K562 (cell line): ENCODE results near the gene CD96. TPM values are rescaled to one million over a fixed set of nuclear protein-coding genes. Genes with fewer than 3 reads are reported as not detected.

Source experiments
- ATAC-seq: fragments of 200-7000 bp; cut with Tn5 transposase; 3 replicates; pipeline ENCODE4 v1.9.1; 2020; ENCODE audit warnings: moderate library complexity
- BruUV-seq: library from RNA; stranded (reverse); fragments of 400-500 nt; replicated peaks from 2 replicates; lab custom pipeline; 2021; lab: Mats Ljungman, UMichigan
- CTCF ChIA-PET: fragments of 300-600 bp; formaldehyde crosslinking; extraction: SDS; loops from one replicate; lab custom pipeline; 2021; ENCODE audit warnings: low intra/inter-chr PET ratio; lab: Yijun Ruan, JAX
- POLR2A ChIA-PET: fragments of 300-600, 350-650 bp; sonication (Branson Sonifier 250); formaldehyde crosslinking; extraction: SDS; loops from one replicate; lab custom pipeline; 2021; ENCODE audit warnings: antibody characterized with exemption, inconsistent platforms; lab: Yijun Ruan, JAX
- DNase-seq, 4 experiments: peaks; one replicate each; pipeline versions ENCODE4 v3.0.0 to v3.0.0-alpha.2; 2011 to 2018; ENCODE audit warnings: low spot score in 3 of 4, mixed read lengths in 3 of 4; ENCODE audit errors: extremely low read depth in 1 of 4
- FAIRE-seq: peaks from 2 replicates; lab custom pipeline; 2011; peaks lifted over from hg19 to GRCh38; lab: Jason Lieb, UNC
- H2AFZ ChIP-seq: 2 replicates; pipeline ENCODE4 v1.6.0; 2011; ENCODE audit warnings: low read depth, low read length, control low read depth, inconsistent platforms
- H3K27ac ChIP-seq: fragments of 200-600 bp; 3 replicates; pipeline ENCODE4 v1.8.0; 2011; ENCODE audit warnings: low read depth, mild to moderate bottlenecking, control low read depth, inconsistent platforms, low read length, moderate library complexity, mixed read lengths; ENCODE audit errors: extremely low read depth
- H3K27me3 ChIP-seq, 2 experiments: fragments of 300-600 bp in 1 of 2; 2 replicates in 1 of 2; 3 replicates in 1 of 2; pipeline versions ENCODE4 v1.6.0 to v1.8.0; 2011; ENCODE audit warnings: inconsistent platforms in 2 of 2, low read length in 2 of 2, mild to moderate bottlenecking in 1 of 2, mixed read lengths in 1 of 2, moderate library complexity in 1 of 2; ENCODE audit not compliant: control insufficient read depth in 2 of 2, insufficient read depth in 2 of 2
- H3K36me3 ChIP-seq: fragments of 300-600 bp; 3 replicates; pipeline ENCODE4 v1.8.0; 2011; ENCODE audit warnings: mild to moderate bottlenecking, low read length, inconsistent platforms; ENCODE audit not compliant: control insufficient read depth, insufficient read depth
- H3K4me1 ChIP-seq, 2 experiments: fragments of 200-600 bp in 1 of 2; replicated peaks in 1 of 2; 2 replicates in 1 of 2; 3 replicates in 1 of 2; pipeline versions ENCODE4 v1.5.1 to v1.8.0; 2011; ENCODE audit warnings: inconsistent platforms in 2 of 2, low read length in 2 of 2, mild to moderate bottlenecking in 1 of 2, mixed read lengths in 1 of 2, moderate library complexity in 1 of 2; ENCODE audit not compliant: control insufficient read depth in 2 of 2, insufficient read depth in 2 of 2
- H3K4me2 ChIP-seq: 2 replicates; pipeline ENCODE4 v1.6.1; 2011; ENCODE audit warnings: low read length, control low read depth, inconsistent platforms, mixed read lengths; ENCODE audit not compliant: insufficient read depth
- H3K4me3 ChIP-seq: fragments of 200-600 bp; sonication (generic), shearing (Covaris generic); 2 replicates; pipeline ENCODE4 v1.5.1; 2016; ENCODE audit warnings: control low read depth, inconsistent platforms
- H3K79me2 ChIP-seq: fragments of 200-600 bp; 3 replicates; pipeline ENCODE4 v1.8.0; 2011; ENCODE audit warnings: low read length, inconsistent platforms; ENCODE audit not compliant: control insufficient read depth, insufficient read depth
- H3K9ac ChIP-seq, 2 experiments: 2 replicates each; pipeline versions ENCODE4 v1.6.0 to v1.6.1; 2011; ENCODE audit warnings: low read depth in 2 of 2, low read length in 2 of 2, control low read depth in 1 of 2, inconsistent platforms in 1 of 2, mild to moderate bottlenecking in 1 of 2, mixed read lengths in 1 of 2; ENCODE audit not compliant: insufficient read depth in 1 of 2
- H3K9me1 ChIP-seq: one replicate; pipeline ENCODE4 v1.6.0; 2011; ENCODE audit warnings: inconsistent platforms, mild to moderate bottlenecking, low read length, moderate library complexity; ENCODE audit not compliant: control insufficient read depth, insufficient read depth
- H3K9me3 ChIP-seq: replicated peaks from 2 replicates; pipeline ENCODE4 v1.5.1; 2011; ENCODE audit warnings: low read depth, low read length, inconsistent platforms; ENCODE audit not compliant: control insufficient read depth, insufficient read depth
- H4K20me1 ChIP-seq: replicated peaks from 2 replicates; pipeline ENCODE4 v1.6.1; 2011; ENCODE audit warnings: low read length, inconsistent platforms, mixed read lengths; ENCODE audit not compliant: control insufficient read depth, insufficient read depth
- MYC ChIP-seq, 2 experiments: fragments of 250-450 bp in 1 of 2; sonication (Bioruptor Pico) in 1 of 2; IDR thresholded peaks; 2 replicates each; pipeline versions ENCODE4 v1.5.1 to v1.6.1; 2012 to 2021; ENCODE audit warnings: low read depth in 2 of 2, borderline replicate concordance in 1 of 2, improper control_type of control experiment in 1 of 2, low read length in 1 of 2, mild to moderate bottlenecking in 1 of 2, moderate library complexity in 1 of 2
- NFYB ChIP-seq: IDR thresholded peaks from 2 replicates; pipeline ENCODE4 v1.6.1; 2011; ENCODE audit warnings: mild to moderate bottlenecking, moderate library complexity; ENCODE audit not compliant: insufficient read length; ENCODE audit errors: extremely low read depth
- SMAD4 ChIP-seq: fragments of 250-450 bp; sonication (Bioruptor Pico); conservative IDR thresholded peaks from 2 replicates; pipeline ENCODE4 v1.8.0; 2021; ENCODE audit warnings: inconsistent platforms, mild to moderate bottlenecking, moderate library complexity
- YBX1 ChIP-seq: fragments of 450-650 bp; IDR thresholded peaks from 2 replicates; pipeline ENCODE4 v1.7.1; 2016; ENCODE audit warnings: mild to moderate bottlenecking
- ZNF316 ChIP-seq: fragments of 450-650 bp; IDR thresholded peaks from 2 replicates; pipeline ENCODE4 v1.6.1; 2016
- ZNF444 ChIP-seq: fragments of 250-450 bp; sonication (Bioruptor Pico); IDR thresholded peaks from 2 replicates; pipeline ENCODE4 v1.4.0; 2020; ENCODE audit warnings: mild to moderate bottlenecking, moderate library complexity
- ZNF511 ChIP-seq: sonication (generic); formaldehyde crosslinking; IDR thresholded peaks from 2 replicates; pipeline ENCODE4 v1.8.0; 2022; ENCODE audit warnings: mild to moderate bottlenecking, missing genetic modification reagents
- ZNF707 ChIP-seq: fragments of 250-450 bp; sonication (Bioruptor Pico); conservative IDR thresholded peaks from 2 replicates; pipeline ENCODE4 v1.8.0; 2022; ENCODE audit warnings: inconsistent platforms, mild to moderate bottlenecking, moderate library complexity
- WGBS: fragments of 100-300 bp; shearing (Covaris generic); methylation state at CpG from one replicate; pipeline ENCODE4 v1.1.6; 2016; ENCODE audit warnings: low coverage, mixed read lengths; ENCODE audit not compliant: insufficient coverage; ENCODE audit errors: missing lambda C conversion rate; 5-methylcytosine and 5-hydroxymethylcytosine counted together
- in situ Hi-C: fragments of 300-500 bp; cut with MboI; formaldehyde crosslinking; loops from 4 replicates; pipeline ENCODE4 v1.15.0; 2018; ENCODE audit warnings: inconsistent platforms, mixed read lengths
- intact Hi-C: fragments of 100-400 bp; cut with micrococcal nuclease; formaldehyde crosslinking; loops from 2 replicates; pipeline ENCODE4 v1.14.2; 2022
- polyA plus RNA-seq, 8 experiments: library from polyadenylated mRNA; depleted of rRNA in 4 of 8; stranded (reverse) in 5 of 8; unstranded in 3 of 8; fragments of >200 nt; fragmentation: Nextera tagmentation in 2 of 8; fragmentation: Illumina TruSeq in 1 of 8; extraction: Ambion mirVana in 2 of 8; extraction: Trizol in 1 of 8; gene quantifications; 2 replicates each; pipeline versions ENCODE4 v1.2.1 to v1.2.3, GENCODE V29; 2011 to 2014; ENCODE audit warnings: inconsistent platforms in 1 of 8, missing spikeins in 1 of 8
- total RNA-seq, 7 experiments: library from RNA; depleted of rRNA in 6 of 7; stranded (reverse); fragments of >200 nt in 6 of 7; fragmentation: Illumina TruSeq in 2 of 7; extraction: Trizol in 2 of 7; gene quantifications; 2 replicates each; pipeline versions ENCODE4 v1.2.1 to v1.2.3, GENCODE V29; 2011 to 2021; ENCODE audit warnings: low replicate concordance in 1 of 7
- TF ChIP-seq, protein P1 (sequence below): fragments of 250-450 bp; sonication (Bioruptor Pico); IDR thresholded peaks from 2 replicates; pipeline ENCODE4 v1.4.0; 2020; ENCODE audit warnings: mild to moderate bottlenecking, moderate library complexity
- TF ChIP-seq, protein P2 (sequence below), 2 experiments: fragments of 450-650 bp; formaldehyde crosslinking in 1 of 2; IDR thresholded peaks; 2 replicates each; pipeline versions ENCODE4 v1.4.0 to v1.6.1; 2014 to 2020; ENCODE audit warnings: mild to moderate bottlenecking in 2 of 2, borderline replicate concordance in 1 of 2, low read depth in 1 of 2

The CD96 gene
- total and polyA plus RNA-seq, 9 of the 15 experiments (the other 6 are each of a cell fraction or from before 2014, with no cell fraction given): 0.32 to 5.7 (median 1.2) TPM

GRCh38 chr3:111653766-111654165 lies 111.8 kb downstream of the CD96 start:
- Histone ChIP-seq H3K9ac (no peak overlapping the region), H3K9me1 (no peaks in the 10 kb centered on the region), H4K20me1 (no peaks in the 10 kb centered on the region), H3K27ac (no peak overlapping the region), H3K4me1 (no peaks in the 10 kb centered on the region), H2AFZ (no peak overlapping the region), H3K27me3 (no peaks in the 10 kb centered on the region), H3K4me3 (no peak overlapping the region), H3K4me2 (no peak overlapping the region), H3K79me2 (no peaks in the 10 kb centered on the region), H3K9me3 (no peaks in the 10 kb centered on the region), H3K36me3 (no peaks in the 10 kb centered on the region)
- POLR2A ChIA-PET: no interaction called here
- 0% methylated on average over 1 of the region's 2 CpGs for WGBS
- no peak for FAIRE-seq
- BruUV-seq: no TSS peak
- no peak for ATAC-seq
- no peak for DNase-seq
- CTCF ChIA-PET: no interaction called here
- in situ Hi-C loops (no loop called here), intact Hi-C loops (no loop called here)
- TF ChIP-seq NFYB (no peak), SMAD4 (CRISPR knock-in tag) (no peak), ZNF444 (CRISPR knock-in tag) (no peak), MYC (IDR thresholded peaks at IDR 0.05; ENCODE audit: low read depth, low read length) (no peak), MYC (CRISPR knock-in tag; IDR thresholded peaks at IDR 0.05; ENCODE audit: borderline replicate concordance, low read depth) (no peak), ZNF316 (no peak), ZNF707 (no peak), YBX1 (no peak), ZNF511 (CRISPR knock-in tag) (no peak)
- TF ChIP-seq, protein P1, sequence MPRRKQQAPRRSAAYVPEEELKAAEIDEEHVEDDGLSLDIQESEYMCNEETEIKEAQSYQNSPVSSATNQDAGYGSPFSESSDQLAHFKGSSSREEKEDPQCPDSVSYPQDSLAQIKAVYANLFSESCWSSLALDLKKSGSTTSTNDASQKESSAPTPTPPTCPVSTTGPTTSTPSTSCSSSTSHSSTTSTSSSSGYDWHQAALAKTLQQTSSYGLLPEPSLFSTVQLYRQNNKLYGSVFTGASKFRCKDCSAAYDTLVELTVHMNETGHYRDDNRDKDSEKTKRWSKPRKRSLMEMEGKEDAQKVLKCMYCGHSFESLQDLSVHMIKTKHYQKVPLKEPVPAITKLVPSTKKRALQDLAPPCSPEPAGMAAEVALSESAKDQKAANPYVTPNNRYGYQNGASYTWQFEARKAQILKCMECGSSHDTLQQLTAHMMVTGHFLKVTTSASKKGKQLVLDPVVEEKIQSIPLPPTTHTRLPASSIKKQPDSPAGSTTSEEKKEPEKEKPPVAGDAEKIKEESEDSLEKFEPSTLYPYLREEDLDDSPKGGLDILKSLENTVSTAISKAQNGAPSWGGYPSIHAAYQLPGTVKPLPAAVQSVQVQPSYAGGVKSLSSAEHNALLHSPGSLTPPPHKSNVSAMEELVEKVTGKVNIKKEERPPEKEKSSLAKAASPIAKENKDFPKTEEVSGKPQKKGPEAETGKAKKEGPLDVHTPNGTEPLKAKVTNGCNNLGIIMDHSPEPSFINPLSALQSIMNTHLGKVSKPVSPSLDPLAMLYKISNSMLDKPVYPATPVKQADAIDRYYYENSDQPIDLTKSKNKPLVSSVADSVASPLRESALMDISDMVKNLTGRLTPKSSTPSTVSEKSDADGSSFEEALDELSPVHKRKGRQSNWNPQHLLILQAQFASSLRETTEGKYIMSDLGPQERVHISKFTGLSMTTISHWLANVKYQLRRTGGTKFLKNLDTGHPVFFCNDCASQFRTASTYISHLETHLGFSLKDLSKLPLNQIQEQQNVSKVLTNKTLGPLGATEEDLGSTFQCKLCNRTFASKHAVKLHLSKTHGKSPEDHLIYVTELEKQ: no peak
- TF ChIP-seq, protein P2, sequence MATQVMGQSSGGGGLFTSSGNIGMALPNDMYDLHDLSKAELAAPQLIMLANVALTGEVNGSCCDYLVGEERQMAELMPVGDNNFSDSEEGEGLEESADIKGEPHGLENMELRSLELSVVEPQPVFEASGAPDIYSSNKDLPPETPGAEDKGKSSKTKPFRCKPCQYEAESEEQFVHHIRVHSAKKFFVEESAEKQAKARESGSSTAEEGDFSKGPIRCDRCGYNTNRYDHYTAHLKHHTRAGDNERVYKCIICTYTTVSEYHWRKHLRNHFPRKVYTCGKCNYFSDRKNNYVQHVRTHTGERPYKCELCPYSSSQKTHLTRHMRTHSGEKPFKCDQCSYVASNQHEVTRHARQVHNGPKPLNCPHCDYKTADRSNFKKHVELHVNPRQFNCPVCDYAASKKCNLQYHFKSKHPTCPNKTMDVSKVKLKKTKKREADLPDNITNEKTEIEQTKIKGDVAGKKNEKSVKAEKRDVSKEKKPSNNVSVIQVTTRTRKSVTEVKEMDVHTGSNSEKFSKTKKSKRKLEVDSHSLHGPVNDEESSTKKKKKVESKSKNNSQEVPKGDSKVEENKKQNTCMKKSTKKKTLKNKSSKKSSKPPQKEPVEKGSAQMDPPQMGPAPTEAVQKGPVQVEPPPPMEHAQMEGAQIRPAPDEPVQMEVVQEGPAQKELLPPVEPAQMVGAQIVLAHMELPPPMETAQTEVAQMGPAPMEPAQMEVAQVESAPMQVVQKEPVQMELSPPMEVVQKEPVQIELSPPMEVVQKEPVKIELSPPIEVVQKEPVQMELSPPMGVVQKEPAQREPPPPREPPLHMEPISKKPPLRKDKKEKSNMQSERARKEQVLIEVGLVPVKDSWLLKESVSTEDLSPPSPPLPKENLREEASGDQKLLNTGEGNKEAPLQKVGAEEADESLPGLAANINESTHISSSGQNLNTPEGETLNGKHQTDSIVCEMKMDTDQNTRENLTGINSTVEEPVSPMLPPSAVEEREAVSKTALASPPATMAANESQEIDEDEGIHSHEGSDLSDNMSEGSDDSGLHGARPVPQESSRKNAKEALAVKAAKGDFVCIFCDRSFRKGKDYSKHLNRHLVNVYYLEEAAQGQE (IDR thresholded peaks at IDR 0.05; ENCODE audit: borderline replicate concordance): no peak
- TF ChIP-seq, protein P2 (CRISPR knock-in tag; IDR thresholded peaks at IDR 0.05; ENCODE audit: low read depth): no peak
